NCI-H2227 (cell line): ENCODE measurements around the gene COL26A1.

ENCODE experiments used
- DNase-seq: peaks from one replicate; lab custom pipeline; 2025; ENCODE audit not compliant: unreplicated experiment; lab: John Stamatoyannopoulos, UW

The COL26A1 gene

DNA sequence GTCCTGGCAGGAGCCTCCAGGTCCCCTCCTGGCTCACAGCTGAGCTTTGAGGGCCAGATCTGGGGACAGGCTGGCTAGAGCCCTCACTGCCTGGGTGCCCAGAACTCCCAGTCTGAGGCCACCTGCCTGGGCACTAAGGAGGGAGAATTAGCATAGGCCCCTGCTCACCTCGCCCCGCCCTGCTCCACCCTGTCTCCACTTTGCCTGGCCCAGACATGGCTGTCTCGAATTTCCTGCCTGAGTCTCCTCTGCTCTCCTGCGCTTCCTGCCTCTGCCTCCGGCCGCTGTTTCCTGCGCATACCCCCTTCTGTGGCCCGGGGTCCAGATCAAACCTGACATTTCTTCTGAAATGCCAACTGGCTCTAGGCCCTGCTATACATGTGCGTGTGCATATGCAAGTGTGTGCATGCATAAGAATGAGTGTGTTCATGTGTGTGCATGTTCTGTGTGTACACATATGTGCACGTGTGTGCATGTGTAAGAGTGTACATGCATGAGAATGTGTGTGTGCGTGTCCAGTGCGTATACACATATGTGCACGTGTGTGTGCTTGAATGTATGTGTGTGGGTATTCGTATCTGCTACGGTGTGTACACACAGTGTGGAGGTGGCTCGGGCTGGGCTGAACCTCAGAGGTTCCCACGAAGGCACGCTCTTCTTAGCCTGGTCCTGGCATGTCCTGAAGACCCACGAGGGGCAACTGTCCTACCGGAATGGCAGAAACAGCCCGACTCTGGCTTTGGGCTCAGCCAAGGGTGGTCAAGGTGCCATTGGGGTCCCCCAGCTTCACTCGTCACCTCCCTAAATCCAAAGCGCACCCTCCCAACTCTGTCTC is 201.5 kb downstream of the COL26A1 start:
- DNase-seq = no peak

DNA sequence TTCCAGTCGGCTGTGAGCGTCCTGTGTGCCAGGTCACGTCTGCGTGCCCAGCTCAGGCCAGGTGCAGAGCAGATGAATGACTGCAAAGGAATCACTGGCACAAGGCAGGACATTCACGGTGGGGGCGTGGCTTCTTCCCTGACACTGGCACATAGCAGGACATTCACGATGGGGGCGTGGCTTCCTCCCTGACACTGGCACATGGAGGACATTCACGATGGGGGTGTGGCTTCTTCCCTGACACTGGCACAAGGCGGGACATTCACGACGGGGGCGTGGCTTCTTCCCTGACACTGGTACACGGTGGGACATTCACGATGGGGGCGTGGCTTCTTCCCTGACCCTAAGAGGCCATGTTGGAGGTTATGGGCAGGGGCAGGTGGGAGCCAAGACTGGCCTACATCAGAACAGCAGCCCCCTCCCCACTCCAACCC is 202.1 kb downstream of the COL26A1 start:
- DNase-seq = peak; percentile 41

DNA sequence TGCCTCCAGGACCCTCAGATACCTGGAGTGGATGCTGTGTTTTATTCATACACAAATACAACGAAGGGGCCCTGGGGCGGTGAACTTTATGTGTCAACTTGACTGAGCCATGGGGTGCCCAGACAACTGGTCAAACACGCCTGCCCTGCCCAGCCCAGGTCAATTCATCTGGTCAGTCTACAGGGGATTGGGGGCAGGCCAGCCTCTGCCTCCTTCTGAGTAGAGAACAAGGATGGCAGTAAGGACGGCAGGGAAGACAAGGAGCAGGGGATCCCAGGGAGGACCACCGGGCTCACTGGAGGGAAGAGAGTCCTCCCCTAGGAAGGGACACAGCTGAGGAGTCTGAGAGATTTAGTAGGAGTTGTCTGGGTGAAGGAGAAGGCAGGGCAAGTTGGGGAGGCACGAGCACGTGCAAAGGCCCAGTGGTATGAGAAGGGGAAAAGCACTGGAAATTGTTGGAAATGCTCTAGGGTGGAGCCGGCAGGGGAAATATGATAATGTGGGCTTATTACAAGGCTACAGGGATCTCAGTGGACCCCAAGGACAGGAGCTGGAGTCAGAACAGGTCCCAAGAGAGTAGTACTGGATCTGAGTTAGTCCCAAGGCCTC is 203.0 kb downstream of the COL26A1 start:
- no peak for DNase-seq

DNA sequence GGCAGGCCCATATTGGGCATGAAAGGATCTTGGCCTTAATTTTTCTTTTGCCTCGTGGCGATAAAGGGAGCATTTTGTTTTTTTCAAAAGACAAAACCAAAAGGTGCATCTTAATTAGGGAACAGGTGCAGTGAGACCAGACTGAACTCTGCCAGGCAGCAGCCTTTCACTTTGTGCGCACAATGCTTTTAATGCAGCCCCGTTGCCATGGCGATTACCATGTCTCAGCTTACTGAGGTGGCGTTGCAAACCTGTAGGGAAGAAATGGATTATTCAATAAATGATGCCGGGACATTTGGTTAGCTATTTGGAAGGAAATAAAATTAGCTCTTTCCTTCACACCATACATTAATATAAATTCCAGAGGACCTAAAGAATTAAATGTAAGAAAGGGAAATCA is 204.6 kb downstream of the COL26A1 start:
- peak; percentile 85 for DNase-seq

DNA sequence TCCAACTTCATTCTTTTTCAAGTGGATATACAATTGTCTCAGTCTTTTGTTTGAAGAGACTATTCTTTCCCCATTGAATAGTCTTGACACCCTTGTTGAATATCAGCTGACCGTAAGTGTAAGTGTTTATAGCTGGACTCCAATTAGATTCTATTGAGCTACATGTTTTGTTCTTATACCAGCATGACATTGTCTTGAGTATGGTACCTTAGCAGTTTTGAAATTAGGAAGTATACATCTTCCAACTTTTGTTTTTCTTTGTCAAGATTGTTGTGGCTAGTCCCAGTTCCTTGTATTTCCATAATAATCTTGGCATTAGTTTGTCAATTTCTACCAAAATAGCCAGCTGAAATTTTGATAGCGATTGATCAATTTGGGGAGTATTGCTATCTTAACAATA is 209.5 kb downstream of the COL26A1 start:
- no peak for DNase-seq

DNA sequence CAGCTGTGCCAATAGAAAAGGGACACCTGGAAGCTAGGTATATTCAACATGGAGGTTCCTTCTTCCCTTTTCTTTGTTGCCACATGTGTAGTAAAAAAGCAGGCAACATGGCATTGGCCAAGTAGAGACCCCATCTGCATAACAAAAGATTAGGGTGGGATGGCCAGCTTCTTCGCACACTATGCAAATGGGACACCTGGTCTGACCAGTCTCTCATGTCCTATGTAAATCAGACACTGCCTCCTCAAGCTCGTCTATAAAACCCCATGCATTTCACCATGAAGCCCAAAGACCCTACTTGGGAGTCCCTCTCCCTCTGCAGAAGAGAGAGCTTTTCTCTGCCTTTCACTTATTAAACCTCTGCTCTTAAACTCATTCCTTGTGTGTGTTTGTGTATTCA is 212.5 kb downstream of the COL26A1 start:
- no peak for DNase-seq

GRCh38 chr7:101575721-101576120 is 213.0 kb downstream of the COL26A1 start:
- no peak for DNase-seq

GRCh38 chr7:101576998-101577397 is 214.3 kb downstream of the COL26A1 start:
- DNase-seq = no peak

GRCh38 chr7:101578552-101578951 is 215.9 kb downstream of the COL26A1 start:
- no peak for DNase-seq

DNA sequence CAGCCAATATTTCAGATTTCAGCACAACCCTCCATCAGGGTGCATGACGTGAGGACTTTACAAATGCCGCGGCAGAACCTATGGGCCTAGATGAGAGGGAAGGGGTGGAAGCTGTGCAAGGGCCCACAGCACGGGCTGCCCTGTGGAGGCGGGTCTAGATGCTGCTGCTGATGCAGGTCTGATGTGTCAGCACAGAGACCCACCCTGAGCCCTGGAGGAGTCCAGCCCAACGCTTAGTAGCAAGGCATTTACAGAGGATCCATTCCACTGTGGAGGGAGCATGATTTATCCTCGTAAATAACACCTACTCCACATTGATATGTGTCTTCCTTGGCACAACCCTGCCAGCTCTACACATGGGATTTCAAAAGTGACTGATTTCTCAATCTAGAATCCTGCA is 217.9 kb downstream of the COL26A1 start:
- no peak for DNase-seq

DNA sequence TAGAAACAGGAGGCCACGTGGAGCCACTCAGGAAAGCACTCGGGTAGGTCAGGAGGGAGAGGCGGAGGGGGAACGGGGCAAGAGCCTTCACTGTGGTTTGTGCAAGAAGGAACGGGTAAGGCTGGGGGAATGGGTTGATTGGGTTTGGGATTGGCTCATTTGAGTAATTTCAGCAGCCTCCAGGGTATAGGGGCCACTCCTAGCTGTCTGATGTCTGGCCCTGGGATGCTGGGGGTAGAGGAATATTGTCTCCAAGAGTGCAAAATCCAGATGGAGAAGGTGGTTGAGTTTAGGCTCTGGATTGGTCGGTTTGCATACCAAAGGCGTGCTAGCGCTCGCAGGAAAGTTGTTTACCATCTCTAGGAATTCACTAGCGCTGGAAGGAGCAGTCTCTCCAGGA is 219.2 kb downstream of the COL26A1 start:
- DNase-seq = no peak

GRCh38 chr7:101582971-101583370 is 220.3 kb downstream of the COL26A1 start:
- no peak for DNase-seq

DNA sequence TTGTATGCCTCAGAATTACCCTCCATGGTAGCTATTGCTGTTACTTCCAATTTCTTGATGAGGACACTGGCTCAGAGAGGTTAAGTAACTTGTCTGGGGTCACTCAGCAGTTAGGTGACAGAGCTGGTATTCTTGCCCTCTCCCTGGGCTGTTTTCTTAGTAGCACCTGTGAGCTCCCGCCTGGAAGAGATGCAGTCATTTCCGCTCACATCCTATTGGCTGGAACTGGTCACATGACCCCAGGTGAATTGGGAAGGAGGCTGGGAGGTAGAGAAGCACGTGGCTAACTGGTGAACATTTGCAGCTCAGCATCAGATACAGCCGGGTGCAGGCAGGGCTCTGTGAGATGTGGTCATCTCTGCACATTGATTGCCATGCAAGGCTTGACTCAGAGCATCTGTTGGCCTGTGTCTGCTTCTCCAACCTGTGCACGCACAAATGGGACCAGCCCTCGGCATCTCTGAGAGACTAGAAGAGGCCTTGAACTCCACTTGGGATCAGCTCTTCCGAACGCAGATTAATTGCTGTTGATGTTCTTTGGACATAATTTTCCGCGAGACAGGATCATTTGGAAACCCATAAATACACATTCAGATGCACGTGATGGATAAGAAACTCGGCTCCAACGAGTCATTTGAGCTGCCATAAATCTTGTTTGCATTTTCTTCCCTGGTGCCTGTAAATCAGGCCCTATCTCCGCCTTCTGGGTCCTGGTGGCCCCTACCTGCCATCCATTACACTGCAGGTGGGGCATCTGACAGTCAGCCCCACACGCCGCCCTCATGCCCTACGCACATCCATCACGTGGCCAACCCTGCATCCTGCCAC is 223.6 kb downstream of the COL26A1 start:
- DNase-seq = peak; percentile 51

DNA sequence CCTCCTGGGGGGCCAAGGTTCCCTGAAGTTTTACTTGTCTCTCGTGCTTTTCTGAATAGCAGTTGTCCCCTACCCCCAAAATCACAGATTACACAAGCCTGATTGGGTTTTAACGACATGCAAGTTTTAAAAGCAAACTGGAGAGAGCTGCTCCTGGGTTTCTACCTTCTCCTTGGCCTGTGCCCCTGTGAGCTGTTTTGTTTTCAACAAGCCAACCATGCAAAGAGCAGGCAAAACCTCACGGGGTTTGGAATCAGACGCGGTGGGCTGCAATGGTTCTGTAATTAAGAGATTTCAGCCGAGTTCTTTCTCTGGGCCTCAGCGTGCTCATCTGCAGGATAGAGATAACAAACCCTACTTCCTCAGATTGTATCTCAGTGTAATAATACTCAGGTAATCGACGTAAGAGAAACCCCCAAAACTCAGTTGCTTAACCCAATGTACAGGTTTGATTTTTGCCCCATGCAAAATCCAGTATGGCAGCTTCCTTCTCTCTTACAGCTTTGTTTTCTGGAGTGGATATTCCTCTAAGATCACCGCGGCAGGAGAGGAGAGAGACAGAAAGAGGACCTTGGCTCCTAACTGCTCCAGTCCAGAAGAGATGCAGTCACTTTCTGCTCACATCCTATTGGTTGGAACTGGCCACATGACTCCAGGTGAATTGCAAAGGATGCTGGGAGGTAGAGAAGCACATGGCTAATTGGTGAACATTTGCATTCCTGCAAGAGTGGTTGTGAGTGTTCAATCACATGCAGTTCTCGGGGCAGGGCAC is 224.4 kb downstream of the COL26A1 start:
- no peak for DNase-seq

DNA sequence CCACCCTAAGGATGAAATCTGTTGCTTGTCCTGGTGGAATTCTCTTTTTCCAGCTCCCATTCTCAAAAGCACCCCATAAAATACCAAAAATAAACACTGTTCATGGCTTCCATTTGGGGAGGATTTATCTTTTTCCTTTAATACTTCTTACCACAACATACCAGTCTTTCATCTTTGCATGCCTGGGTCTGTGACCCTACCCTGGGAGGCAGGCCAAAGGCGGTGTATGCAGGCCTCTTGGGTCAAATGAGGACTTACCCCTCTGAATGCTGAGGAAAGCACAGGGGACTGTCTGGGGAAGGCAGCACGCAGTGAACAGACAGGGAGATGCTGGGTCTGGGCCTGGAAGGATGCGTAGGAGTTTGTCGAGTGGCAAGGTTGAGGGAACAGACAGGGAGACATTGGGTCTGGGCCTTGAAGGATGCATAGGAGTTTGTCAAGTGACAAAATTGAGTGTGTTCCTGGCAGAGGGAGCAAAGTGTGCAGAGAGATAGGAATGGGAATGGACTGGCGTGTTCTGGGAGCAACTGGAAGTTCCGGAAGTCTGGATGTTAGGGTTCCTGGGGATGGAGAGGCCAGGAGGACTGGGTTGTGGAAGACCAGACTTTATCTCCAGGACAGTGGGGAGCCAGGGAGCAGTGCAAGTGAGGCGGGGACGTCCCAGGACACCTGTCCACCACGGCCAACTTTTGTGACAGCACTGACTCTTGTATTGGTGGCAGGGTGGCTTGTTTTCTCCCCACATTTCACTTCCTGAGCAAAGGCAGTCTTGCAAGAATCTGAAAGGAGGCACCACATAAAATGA is 225.7 kb downstream of the COL26A1 start:
- DNase-seq = no peak

DNA sequence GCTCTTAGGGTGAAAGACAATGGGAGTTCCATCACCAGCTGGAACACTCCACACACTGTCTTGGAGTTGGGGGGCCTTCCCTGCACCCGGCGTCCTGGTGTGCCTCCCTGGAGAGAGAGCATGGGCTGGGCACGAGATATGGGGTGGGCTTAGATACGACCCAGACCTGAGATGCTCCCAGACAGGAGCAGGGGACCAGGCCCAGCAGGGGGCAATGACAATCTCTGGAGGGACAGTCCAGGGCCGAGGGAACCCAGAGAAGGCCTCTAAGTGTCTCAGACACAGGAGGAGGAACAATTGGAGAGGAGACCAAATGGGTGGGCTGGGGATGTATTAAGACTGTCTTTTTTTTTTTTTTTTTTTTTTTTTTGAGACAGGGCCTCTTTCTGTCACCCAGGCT is 226.4 kb downstream of the COL26A1 start:
- no peak for DNase-seq

DNA sequence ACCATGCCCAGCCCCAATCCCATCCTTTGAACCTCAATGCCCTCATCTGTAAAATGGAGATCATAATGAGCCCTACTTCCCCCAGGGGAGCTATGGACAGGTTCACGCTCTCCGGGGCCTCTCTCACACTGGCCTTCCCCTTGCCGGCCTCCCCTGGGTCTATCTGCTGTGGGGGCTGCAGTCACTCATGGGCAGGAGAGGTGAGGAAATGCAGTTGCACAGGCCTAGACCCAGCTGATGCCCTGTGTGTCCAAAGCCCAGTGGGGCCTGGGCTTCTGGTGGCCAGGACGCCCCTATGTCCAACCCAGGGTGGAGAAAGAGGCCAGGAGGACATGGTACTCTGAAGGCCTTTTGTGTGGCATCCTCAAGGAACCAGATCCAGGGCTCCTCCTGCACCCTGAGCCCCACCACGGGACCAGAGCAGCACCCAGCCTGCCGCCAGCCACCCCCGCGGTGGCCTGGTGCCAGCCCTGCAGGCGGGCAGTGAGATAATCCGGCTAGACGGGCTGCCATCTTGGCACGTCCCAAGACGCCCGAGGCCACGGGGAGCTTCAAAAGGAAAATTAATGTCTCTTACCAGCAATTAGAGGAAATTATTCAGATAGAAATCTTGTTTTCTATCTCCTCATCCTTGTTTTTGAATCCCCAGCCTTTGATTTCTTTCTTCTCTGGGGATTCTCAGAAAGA is 227.4 kb downstream of the COL26A1 start:
- no peak for DNase-seq

DNA sequence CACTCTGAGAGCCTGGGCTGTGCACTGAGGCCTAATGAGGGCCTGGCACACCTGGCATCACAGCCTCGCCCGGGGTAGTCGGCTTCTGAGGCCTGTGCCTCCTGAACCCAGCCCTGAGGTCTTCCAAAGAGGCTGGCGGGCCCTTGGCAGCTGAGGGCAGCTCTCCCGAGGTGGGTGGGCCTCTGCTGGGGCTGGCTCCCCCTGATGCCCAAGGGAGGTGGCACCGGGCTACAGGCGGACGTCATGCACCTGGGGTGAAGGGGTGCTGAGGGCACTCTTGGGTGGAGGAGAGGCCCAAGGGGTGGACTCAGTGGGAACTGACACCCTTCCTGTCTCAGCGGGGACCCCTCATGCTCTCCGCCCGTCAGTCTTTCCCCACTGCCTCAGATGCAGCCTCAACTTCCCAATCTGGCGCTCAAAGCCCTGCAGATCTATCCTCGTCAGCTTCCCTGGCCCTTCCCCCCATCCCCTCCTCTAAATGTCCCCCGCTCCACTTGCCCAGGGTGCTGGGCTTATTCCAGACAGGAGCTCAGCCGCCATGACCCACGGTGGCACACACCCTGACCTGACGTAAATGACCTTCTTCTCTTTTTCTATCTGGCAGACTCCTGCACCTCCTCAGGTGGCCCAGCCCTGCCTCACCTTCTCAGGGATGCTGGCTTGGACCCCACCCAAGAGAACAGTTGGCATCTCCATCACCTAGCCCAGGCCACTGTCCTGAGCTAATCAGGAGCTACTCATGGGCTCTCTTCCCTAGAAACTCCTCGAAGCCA is 228.2 kb downstream of the COL26A1 start:
- DNase-seq = no peak

DNA sequence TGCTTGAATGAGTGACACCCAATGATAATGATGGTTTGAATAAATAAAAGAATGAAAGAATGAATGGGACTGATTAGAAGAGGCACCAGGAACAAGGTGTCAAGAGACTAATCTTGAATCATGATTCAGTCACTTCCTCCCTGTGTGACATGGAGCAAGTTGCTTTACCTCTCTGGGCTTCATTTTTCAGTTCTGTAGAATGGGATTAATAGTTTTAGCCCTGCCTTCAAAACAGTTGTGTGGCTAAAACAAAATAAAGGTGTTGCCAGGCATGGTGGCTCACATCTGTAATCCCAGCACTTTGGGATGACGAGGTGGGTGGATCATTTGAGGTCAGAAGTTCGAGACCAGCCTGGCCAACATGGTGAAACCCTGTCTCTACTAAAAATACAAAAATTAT is 228.8 kb downstream of the COL26A1 start:
- no peak for DNase-seq
